ENCODE measurements around the gene STEAP4. TPM values are rescaled to one million over a fixed set of nuclear protein-coding genes. Genes with fewer than 3 reads are reported as not detected.

Gene STEAP4
- total RNA-seq, 1 donor from 2014 or later = 2.3 TPM

DNA sequence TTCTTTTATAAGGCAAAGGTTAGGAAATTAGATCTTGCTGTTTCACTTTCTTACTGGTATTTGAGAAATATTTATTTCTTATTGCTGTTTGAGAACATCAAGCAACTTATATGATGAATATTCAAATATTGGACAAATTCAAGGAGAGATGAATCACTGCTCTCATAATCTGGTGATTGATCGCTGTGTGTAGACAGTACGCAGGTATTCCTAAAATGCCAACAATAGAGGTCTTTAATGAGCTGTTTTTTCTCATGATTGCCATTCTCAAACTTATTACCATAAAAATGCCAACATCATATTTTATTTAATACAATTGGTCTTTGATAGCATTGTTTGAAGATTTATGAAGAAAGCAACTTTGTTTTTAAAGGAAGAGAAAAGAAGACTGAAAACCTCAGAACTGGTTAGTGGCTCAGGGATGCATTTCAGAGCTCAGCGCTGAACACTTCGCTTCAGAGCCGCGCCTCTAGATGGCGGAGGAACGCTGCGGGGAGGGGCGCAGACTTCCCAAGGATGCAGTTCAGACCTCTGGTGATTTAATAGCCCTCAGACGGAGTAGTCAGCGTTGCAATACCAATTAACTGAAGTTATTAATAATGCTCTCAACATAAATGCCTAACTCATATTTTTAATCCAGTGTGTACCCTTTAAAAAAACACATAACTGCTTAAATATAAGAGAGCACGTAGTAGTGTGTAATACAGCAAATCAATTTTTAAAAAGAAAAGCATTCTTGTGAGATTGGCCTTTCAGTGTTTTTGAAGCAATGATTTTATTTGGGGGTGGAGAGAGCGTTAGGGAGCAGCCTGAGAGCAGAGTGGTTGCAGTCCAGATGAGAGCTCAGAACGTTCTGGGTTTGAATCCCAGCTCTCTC is 38.5 kb upstream of the STEAP4 start:
- Histone ChIP-seq H3K4me3 (ENCODE audit: low read depth, low read length) (no peak overlapping the region), H3K36me3 (ENCODE audit: control insufficient read depth, insufficient read depth, low read length) (no peaks in the 10 kb centered on the region), H3K27me3 (ENCODE audit: control insufficient read depth, insufficient read depth, low read length) (no peaks in the 10 kb centered on the region)
- DNase-seq (ENCODE audit: low read depth) = no peak
- TF ChIP-seq, protein P1, sequence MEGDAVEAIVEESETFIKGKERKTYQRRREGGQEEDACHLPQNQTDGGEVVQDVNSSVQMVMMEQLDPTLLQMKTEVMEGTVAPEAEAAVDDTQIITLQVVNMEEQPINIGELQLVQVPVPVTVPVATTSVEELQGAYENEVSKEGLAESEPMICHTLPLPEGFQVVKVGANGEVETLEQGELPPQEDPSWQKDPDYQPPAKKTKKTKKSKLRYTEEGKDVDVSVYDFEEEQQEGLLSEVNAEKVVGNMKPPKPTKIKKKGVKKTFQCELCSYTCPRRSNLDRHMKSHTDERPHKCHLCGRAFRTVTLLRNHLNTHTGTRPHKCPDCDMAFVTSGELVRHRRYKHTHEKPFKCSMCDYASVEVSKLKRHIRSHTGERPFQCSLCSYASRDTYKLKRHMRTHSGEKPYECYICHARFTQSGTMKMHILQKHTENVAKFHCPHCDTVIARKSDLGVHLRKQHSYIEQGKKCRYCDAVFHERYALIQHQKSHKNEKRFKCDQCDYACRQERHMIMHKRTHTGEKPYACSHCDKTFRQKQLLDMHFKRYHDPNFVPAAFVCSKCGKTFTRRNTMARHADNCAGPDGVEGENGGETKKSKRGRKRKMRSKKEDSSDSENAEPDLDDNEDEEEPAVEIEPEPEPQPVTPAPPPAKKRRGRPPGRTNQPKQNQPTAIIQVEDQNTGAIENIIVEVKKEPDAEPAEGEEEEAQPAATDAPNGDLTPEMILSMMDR (IDR thresholded peaks at IDR 0.05; ENCODE audit: insufficient read depth, low read length, poor library complexity, severe bottlenecking) = peak; percentile 81

DNA sequence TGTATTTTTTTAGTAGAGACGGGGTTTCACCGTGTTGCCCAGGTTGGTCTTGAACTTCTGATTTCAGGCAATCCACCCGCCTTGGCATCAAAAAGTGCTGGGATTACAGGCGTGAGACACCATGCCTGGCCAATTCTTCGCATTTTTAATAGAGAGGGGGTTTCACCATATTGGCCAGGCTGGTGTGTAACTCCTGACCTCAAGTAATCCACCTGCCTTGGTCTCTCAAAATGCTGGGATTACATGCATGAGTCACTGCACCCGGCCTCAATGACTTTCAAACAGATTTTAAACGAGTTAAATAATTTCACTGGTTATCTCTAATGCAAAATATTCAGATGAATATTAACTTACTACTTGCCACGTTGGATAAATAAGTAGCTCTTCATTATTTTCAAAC is 37.6 kb upstream of the STEAP4 start:
- no peak overlapping the region for H3K4me3 ChIP-seq (ENCODE audit: low read depth, low read length)
- DNase-seq (ENCODE audit: low read depth) = no peak
- no peaks in the 10 kb centered on the region for H3K27me3 ChIP-seq (ENCODE audit: control insufficient read depth, insufficient read depth, low read length)
- H3K36me3 ChIP-seq (ENCODE audit: control insufficient read depth, insufficient read depth, low read length) = no peaks in the 10 kb centered on the region
- TF ChIP-seq, protein P1 (IDR thresholded peaks at IDR 0.05; ENCODE audit: insufficient read depth, low read length, poor library complexity, severe bottlenecking) = no peak

DNA sequence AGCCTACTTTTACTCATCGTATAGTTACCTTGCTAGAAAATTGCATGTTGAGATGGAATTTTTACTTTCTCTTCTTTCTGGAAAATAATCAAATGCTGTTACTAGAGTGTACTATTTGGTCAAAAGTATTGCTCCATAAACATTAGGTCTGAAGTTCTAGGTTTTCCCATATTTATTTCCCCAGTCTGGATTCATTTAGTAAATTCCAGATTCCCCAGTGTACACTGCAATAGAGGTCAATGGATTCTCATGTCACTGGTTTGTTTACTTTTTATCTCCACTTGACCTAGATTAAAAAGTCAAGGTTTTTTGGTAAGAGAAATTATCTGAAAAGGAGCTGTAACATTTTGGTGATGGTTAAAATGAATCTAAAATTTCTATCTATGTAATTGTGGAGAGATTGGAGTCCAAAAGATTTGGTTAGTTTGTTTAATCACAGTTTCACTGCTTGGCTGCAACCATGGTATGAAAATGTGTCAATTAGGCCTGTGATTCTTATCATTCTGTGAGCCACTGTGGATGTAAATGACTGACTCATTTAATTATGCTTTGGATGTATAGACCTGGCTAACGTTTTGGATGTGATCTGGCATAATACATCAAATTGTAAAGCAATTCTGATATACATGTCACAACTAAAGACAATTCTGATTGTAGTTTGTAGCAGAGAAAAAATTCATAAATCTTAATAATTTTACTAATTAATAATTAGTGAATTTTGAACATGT is 32.7 kb upstream of the STEAP4 start:
- Histone ChIP-seq H3K36me3 (ENCODE audit: control insufficient read depth, insufficient read depth, low read length) (no peaks in the 10 kb centered on the region), H3K27me3 (ENCODE audit: control insufficient read depth, insufficient read depth, low read length) (no peaks in the 10 kb centered on the region), H3K4me3 (ENCODE audit: low read depth, low read length) (no peak overlapping the region)
- no peak for DNase-seq (ENCODE audit: low read depth)
- TF ChIP-seq, protein P1 (IDR thresholded peaks at IDR 0.05; ENCODE audit: insufficient read depth, low read length, poor library complexity, severe bottlenecking) = no peak

DNA sequence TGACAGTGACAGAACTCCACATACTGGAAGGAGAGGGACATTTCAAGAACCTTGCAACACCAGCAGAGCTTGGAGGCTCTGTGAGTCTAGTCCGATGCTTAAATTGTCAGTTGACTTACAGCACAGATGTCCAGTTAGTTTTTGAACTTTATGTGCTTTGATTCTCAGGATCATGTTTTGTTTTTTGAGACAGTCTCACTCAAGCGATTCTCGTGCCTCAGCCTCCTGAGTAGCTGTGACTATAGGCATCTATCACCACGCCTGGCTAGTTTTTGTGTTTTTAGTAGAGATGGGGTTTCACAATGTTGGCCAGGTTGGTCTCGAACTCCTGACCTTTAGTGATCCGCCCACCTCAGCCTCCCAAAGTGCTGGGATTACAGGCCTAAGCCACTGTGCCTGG is 31.8 kb upstream of the STEAP4 start:
- DNase-seq (ENCODE audit: low read depth) = no peak
- no peaks in the 10 kb centered on the region for H3K36me3 ChIP-seq (ENCODE audit: control insufficient read depth, insufficient read depth, low read length)
- H3K4me3 ChIP-seq (ENCODE audit: low read depth, low read length) = no peak overlapping the region
- H3K27me3 ChIP-seq (ENCODE audit: control insufficient read depth, insufficient read depth, low read length) = no peaks in the 10 kb centered on the region
- TF ChIP-seq, protein P1 (IDR thresholded peaks at IDR 0.05; ENCODE audit: insufficient read depth, low read length, poor library complexity, severe bottlenecking) = no peak

DNA sequence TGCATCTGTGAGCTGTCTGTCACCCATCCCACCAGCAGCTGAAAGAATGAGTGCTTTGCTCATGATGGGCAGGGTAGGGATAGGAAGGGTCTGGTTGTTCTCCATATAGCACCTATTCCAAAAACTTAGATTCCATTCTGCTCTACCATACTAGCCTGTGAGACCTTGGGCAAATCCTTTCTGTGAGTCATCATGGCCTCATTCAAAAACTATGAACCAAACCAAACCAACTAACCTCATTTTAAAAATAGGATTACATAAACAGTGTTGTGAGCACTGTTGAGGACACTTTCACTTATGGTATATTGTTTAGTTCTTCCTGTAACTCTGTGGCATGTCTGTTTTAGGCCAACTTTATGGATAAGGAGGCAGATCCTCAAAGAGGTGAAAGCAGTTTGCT is 30.9 kb upstream of the STEAP4 start:
- H3K27me3 ChIP-seq (ENCODE audit: control insufficient read depth, insufficient read depth, low read length) = no peaks in the 10 kb centered on the region

More for the DNA sequence above, 30.9 kb upstream of the STEAP4 start:
- DNase-seq (ENCODE audit: low read depth) = no peak
- H3K4me3 ChIP-seq (ENCODE audit: low read depth, low read length) = no peak overlapping the region
- no peaks in the 10 kb centered on the region for H3K36me3 ChIP-seq (ENCODE audit: control insufficient read depth, insufficient read depth, low read length)
- TF ChIP-seq, protein P1 (IDR thresholded peaks at IDR 0.05; ENCODE audit: insufficient read depth, low read length, poor library complexity, severe bottlenecking) = no peak

Measured in kidney epithelial cell (primary cell).